GM19238 (cell line): ENCODE results near the gene COQ8A.

Experiments used
- DNase-seq: peaks from one replicate; pipeline ENCODE4 v3.0.0; 2011; ENCODE audit warnings: low spot score; ENCODE audit not compliant: insufficient read length

The COQ8A gene

GRCh38 chr1:226973371-226973897 is 33.3 kb downstream of the COQ8A start:
- no peak for DNase-seq

- no peak for DNase-seq
These were observed 33.9 kb downstream of the COQ8A start for GRCh38 chr1:226973898-226974543.

DNA sequence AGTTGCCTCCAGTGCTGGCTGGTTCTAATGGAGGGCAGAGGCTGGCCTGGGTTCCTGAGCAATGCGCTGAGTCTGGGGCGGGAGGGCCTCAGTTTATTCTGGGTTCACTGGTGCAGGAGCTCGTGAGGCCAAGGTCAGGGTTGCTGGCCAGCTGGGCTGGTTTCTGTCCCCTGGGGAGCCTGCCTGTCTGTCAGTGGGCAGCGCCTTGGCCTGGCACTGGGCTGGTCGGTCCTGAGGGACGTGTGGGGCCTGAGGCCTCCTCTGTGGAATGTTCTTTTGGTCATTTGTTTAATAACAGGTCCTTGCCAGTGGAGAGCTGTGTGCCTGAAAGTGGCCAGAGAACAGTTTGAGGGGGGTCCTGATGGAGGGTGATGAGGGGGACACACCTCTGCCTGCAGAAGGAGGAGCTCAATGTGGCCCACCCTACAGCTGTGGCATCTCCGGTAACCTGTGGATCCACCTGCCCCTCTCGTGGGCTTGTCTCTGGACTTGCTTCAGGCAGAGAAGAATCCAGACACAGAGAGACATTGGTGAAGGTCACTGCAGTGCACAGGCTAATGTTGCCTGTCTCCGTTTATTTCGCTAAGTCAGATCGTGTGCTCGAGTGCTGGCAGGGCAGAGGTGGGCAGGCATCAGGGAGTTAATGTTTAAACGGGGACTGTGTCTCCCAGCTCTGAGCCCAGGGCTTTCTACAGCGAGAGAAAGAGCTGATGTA is 34.6 kb downstream of the COQ8A start:
- no peak for DNase-seq

DNA sequence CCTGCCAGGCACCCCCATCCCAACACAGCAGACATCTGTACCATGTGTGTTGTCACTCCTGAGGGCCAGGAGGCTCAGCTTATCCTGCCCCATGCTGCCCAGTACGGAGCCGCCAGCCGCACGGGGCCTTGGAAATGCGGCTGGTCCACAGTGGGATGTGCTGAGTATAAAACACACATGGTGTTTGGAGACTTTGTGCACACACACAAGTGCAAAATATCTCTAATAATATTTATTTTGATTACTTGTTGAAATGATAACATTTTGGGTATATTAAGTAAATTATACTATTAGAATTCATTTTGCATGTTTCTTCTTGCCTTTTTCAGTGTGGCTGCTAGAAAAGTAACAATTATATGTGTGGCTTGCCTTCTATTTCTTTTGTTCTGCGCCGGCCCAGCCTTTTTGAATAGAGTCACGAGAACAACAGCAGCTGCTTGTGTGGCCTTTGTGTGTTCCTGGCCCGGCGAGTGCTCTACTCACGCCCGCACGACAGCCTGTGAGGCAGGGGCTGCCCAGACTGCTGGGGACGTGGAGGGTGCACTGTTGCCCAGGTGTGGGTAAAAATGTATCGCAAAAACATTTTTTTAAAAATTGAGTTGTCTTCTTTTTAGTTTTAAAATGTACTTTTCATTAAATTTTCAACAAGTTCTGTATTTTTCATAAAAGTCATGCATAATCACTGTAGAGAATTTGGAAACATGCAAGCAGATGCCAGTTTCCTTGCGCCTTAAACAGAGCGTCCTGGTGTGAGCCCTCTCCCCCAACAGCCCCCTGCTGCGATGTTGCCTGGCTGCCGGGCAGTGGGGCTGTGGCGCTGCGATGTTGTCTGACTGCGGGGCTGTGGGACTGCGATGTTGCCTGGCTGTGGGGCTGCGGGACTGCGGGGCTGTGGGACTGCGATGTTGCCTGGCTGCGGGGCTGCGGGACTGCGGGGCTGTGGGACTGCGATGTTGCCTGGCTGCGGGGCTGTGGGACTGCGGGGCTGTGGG is 35.5 kb downstream of the COQ8A start:
- no peak for DNase-seq

- no peak for DNase-seq
These were observed 36.3 kb downstream of the COQ8A start for GRCh38 chr1:226976276-226976977.

- DNase-seq, result no peak
These were observed 37.0 kb downstream of the COQ8A start for GRCh38 chr1:226976978-226977642.

GRCh38 chr1:226977643-226978431 is 37.7 kb downstream of the COQ8A start:
- no peak for DNase-seq

DNA sequence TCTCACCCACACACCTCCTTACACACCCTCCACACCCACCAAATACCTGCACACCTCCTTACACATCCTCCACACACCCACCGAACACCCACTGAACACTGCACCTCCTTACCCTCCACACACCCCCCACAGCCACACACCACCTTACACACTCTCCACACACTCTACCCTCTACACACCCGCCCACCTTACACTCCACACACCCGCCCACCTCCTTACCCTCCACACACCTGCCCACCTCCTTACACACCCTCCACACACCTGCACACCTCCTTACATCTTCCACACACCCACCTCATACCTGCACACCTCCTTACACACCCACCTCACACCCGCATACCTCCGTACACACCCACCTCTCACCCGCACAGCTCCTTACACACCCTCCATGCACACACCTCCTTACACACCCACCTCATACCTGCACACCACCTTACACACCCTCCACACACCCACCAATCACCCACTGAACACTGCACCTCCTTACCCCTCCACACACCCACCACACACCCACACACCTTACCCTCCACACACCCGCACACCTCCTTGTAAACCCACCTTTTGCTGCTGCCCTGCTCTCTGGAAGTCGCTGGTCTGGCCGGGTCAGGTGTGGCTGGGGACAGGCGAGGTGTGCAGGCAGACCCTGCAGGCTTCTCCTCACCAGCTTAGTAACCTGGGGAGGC is 38.5 kb downstream of the COQ8A start:
- DNase-seq, result no peak

DNA sequence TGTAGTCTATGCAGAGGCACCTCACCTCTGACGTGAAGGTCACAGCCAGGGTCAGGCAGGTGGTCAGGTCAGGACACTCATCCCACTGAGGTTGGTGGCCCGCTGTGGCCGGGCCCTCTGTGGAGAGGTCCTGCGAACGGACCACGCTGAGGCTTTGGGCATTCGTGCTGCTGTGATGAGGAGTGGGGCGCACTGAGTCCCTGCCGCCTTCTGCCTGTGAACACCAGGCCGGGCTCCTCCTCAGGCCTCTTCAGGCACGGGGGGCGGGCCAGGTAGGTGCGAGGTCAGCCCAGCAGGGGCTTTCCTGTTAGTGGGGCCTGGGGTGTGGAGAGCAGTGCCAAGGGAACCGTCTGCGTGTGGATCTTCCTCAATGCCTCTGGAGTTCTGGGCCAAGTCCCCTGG is 39.0 kb downstream of the COQ8A start:
- DNase-seq, result no peak

GRCh38 chr1:226979517-226980121 is 39.5 kb downstream of the COQ8A start:
- no peak for DNase-seq

DNA sequence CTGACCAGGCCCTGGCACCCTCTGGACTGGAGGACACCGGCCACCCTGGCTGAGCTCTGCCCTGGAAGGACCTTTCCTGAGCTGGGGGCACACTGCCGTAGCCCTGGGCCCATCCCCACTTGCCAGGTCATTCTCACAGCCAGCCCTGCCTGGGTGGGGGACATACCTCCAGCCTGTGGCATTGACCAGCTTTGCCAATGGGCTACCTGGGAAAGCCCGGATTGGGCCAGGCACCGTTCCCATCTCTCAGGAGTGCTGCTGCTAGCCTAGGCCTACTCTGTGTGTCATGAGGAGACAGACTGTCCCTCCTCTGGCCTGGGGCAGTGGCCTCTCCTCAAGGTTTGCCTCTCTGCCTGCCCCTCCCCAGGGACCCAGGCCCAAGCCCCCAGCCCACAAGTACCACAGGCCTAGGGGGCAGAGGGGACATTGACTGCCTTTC is 40.0 kb downstream of the COQ8A start:
- no peak for DNase-seq

DNA sequence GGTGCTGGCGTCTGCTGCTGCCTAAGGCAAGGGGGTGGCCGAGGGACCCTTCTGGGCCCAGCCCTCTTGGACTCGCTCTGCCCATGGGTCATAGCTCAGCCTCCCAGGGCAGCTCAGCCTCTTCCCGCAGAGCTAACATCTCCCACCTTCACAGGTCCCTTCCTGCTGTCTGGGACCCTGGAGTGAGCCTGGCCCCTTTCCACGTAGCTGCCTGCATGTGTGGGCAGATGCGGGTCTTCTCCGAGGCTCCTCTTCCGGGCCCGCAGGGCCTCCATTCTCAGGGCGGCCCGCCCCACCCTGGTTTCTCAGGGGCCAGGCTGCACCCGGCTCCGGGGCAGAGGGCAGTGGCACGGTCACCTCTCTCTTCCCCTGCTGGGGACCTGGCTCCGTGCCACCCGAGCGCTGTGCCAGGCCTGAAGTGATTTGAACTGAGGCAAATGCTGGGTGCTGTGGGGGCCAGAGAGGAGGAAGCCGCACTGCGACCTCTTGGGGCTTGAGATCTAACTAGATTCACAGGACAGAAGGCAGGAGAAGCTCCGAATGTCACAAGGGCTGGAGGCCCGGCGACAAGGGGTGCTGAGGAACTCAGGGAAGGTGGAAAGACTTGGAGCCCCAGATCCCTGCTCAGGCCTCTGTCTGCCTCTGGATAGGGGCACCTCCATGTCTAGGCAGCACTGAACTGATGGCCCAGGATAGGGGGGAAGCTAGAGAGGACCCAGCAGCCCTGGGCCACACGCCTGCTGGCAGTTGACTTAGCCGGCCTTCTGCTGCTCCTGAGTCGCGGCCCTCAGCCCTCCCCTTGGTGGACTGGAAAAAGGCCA is 40.7 kb downstream of the COQ8A start:
- no peak for DNase-seq

DNA sequence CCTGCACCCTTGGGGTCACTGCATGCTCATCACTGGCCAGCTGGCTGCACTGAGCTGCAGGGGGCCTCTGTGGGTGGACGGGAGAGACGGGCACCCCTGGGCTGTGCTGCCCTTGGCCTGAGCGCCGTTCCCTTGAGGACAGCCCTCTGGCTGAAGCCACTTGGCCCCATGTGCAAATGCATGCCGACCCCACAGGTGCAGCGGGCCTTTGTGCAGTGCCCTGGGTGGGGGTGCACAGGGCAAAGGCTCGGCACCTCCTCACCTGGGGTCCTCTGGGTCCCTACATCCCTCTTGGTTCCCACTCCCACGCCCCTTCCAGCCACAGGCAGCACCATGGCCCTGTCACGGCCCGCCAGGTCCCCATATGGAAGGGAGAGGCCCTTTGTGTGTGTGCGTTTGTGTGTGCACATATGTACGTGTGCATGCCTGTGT is 41.3 kb downstream of the COQ8A start:
- DNase-seq, result no peak

DNA sequence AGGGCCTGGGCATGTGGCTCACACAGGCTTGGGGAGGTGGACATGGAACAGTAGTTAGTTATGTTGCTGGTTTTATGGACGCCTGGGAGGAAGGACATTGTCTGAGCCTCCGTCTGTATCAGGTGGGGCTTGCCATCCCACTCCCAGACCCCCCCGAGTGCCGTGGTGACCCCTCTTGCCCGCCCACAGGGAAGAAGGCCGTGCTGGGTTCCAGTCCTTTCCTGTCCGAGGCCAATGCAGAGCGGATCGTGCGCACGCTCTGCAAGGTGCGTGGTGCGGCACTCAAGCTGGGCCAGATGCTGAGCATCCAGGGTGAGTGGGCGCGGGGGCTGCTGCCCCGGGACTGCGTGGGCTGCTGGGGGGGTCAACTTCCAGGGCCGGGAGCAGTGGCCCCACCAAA is 41.7 kb downstream of the COQ8A start:
- no peak for DNase-seq

GRCh38 chr1:226982451-226983177 is 42.5 kb downstream of the COQ8A start:
- DNase-seq, result no peak

DNA sequence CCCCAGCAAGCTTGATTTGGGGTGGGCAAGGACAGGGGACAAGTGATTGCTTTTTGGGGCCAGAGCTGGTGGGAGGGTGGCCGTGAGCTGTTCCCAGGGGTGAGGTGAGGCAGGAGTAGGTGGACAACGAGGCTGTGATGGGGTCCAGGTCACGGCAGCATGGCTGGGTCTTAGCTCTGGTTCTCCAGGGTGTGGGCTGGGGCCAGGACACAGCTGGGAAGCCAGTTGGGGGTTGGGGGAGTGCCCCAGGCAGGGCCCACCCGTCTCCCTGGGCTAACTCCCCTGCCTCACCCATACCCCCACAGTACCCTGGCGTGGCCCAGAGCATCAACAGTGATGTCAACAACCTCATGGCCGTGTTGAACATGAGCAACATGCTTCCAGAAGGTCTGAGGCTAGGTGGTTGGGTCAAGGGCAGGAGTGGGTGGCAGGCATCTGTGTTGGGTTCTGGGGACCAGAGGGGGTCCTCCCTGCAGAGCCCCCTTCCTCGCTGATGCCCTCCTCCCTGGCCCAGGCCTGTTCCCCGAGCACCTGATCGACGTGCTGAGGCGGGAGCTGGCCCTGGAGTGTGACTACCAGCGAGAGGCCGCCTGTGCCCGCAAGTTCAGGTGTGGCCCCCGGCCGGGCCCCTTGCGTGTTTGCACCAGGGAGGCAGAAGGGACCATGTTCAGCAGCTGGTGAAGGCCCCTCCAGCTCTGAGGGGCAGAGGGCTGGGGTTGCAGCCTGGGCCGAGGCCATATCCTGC is 43.3 kb downstream of the COQ8A start:
- DNase-seq, result no peak
